Loucy (cell line): ENCODE results near the gene ACACB.

Source experiments
- H2AFZ ChIP-seq: fragments of 200-600 bp; sonication (generic); 2 replicates; pipeline ENCODE4 v1.6.0; 2016; ENCODE audit warnings: antibody characterized with exemption, mild to moderate bottlenecking, low read length, moderate library complexity
- H3F3A ChIP-seq: fragments of 200-600 bp; 2 replicates; pipeline ENCODE4 v1.6.0; 2016; ENCODE audit warnings: antibody characterized with exemption, low read depth, mild to moderate bottlenecking
- H3K27me3 ChIP-seq: fragments of 200-600 bp; sonication (generic); 2 replicates; pipeline ENCODE4 v1.6.1; 2014; ENCODE audit warnings: low read length, mild to moderate bottlenecking; ENCODE audit not compliant: insufficient read depth, poor library complexity, severe bottlenecking
- H3K36me3 ChIP-seq: fragments of 200-600 bp; sonication (generic); 2 replicates; pipeline ENCODE4 v1.6.1; 2016; ENCODE audit warnings: low read length; ENCODE audit not compliant: insufficient read depth
- H3K4me1 ChIP-seq: fragments of 200-600 bp; sonication (generic); 2 replicates; pipeline ENCODE4 v1.5.1; 2014; ENCODE audit warnings: low read length, mild to moderate bottlenecking; ENCODE audit not compliant: insufficient read depth, poor library complexity, severe bottlenecking
- H3K4me2 ChIP-seq: fragments of 200-600 bp; sonication (generic); 2 replicates; pipeline ENCODE4 v1.6.0; 2014; ENCODE audit warnings: antibody characterized with exemption, low read length, low read depth, mild to moderate bottlenecking; ENCODE audit not compliant: poor library complexity, severe bottlenecking
- H3K4me3 ChIP-seq: fragments of 200-600 bp; sonication (generic); 2 replicates; pipeline ENCODE4 v1.5.1; 2014; ENCODE audit warnings: low read length, mild to moderate bottlenecking, mixed read lengths; ENCODE audit not compliant: poor library complexity, severe bottlenecking
- H3K79me2 ChIP-seq: fragments of 200-600 bp; sonication (generic); 2 replicates; pipeline ENCODE4 v1.6.1; 2014; ENCODE audit warnings: low read length; ENCODE audit not compliant: insufficient read depth
- H3K9ac ChIP-seq: fragments of 200-600 bp; sonication (generic); 2 replicates; pipeline ENCODE4 v1.6.0; 2014; ENCODE audit warnings: mild to moderate bottlenecking, low read depth, low read length, moderate library complexity; ENCODE audit not compliant: poor library complexity, severe bottlenecking
- H3K9me2 ChIP-seq: fragments of 200-600 bp; sonication (generic); replicated peaks from 2 replicates; pipeline ENCODE4 v1.6.1; 2016; ENCODE audit warnings: low read depth, low read length, mixed read lengths
- H3K9me3 ChIP-seq: fragments of 200-600 bp; sonication (generic); 2 replicates; pipeline ENCODE4 v1.6.1; 2014; ENCODE audit warnings: mild to moderate bottlenecking, antibody characterized with exemption, low read length, low read depth; ENCODE audit not compliant: insufficient read depth
- H4K20me1 ChIP-seq: fragments of 200-600 bp; sonication (generic); 2 replicates; pipeline ENCODE4 v1.6.0; 2014; ENCODE audit warnings: antibody characterized with exemption, low read length, mild to moderate bottlenecking; ENCODE audit not compliant: insufficient read depth, poor library complexity, severe bottlenecking
- EZH2phosphoT487 ChIP-seq: fragments of 200-600 bp; IDR thresholded peaks from 2 replicates; pipeline ENCODE4 v1.6.1; 2018; ENCODE audit warnings: antibody characterized with exemption, mild to moderate bottlenecking, moderate library complexity, borderline replicate concordance
- TF ChIP-seq, protein P1 (sequence below): fragments of 200-600 bp; sonication (generic); conservative IDR thresholded peaks from 2 replicates; pipeline ENCODE4 v1.5.1; 2014; ENCODE audit warnings: mild to moderate bottlenecking, antibody characterized with exemption, low read length

The ACACB gene

GRCh38 chr12:109115404-109115757 is 1.0 kb upstream of the ACACB start:
- H2AFZ ChIP-seq: peak overlapping the region; percentile 50; the same call in 1 of the 2 replicates
- no peaks in the 10 kb centered on the region for H3K9me3 ChIP-seq
- H3K79me2 ChIP-seq: no peaks in the 10 kb centered on the region
- no peaks in the 10 kb centered on the region for H3K27me3 ChIP-seq
- H3K9me2 ChIP-seq: no peaks in the 10 kb centered on the region
- no peak overlapping the region for H3K4me3 ChIP-seq
- peaks cover 15% of the 10 kb centered on the region for H3K4me1 ChIP-seq
- H4K20me1 ChIP-seq: no peaks in the 10 kb centered on the region
- H3K9ac ChIP-seq: no peak overlapping the region
- H3K4me2 ChIP-seq: peak overlapping the region; percentile 12
- no peaks in the 10 kb centered on the region for H3F3A ChIP-seq
- TF ChIP-seq, protein P1, sequence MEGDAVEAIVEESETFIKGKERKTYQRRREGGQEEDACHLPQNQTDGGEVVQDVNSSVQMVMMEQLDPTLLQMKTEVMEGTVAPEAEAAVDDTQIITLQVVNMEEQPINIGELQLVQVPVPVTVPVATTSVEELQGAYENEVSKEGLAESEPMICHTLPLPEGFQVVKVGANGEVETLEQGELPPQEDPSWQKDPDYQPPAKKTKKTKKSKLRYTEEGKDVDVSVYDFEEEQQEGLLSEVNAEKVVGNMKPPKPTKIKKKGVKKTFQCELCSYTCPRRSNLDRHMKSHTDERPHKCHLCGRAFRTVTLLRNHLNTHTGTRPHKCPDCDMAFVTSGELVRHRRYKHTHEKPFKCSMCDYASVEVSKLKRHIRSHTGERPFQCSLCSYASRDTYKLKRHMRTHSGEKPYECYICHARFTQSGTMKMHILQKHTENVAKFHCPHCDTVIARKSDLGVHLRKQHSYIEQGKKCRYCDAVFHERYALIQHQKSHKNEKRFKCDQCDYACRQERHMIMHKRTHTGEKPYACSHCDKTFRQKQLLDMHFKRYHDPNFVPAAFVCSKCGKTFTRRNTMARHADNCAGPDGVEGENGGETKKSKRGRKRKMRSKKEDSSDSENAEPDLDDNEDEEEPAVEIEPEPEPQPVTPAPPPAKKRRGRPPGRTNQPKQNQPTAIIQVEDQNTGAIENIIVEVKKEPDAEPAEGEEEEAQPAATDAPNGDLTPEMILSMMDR: no peak
- TF ChIP-seq EZH2phosphoT487: no peak
- H3K36me3 ChIP-seq: peaks cover 1% of the 10 kb centered on the region; the same call in 1 of the 2 replicates

DNA sequence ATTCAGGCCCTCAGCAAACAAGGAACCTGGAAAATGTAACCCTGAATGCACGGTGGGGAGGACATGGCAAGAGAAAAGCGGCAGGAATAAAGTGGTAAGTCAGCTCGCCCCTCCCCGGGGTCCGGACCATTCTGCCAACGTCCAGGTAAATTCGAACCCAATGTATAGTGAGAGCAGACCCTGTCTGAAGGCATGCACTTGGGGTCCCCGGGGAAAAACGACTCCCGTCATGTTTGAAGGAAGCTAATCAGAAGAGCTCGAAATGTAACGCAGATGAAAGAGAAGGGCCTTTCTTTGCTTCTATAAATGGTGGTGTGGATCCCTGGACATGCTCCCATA is 193 bp downstream of the ACACB start:
- no peak overlapping the region for H3K9ac ChIP-seq
- H3K36me3 ChIP-seq: no peaks in the 10 kb centered on the region
- TF ChIP-seq, protein P1: no peak
- no peak for TF ChIP-seq EZH2phosphoT487
- 0 out of 2 replicates have a peak overlapping the region, but pooled peaks have one; percentile 39 for H2AFZ ChIP-seq
- H3K9me3 ChIP-seq: no peaks in the 10 kb centered on the region
- no peaks in the 10 kb centered on the region for H3K27me3 ChIP-seq
- no peaks in the 10 kb centered on the region for H4K20me1 ChIP-seq
- no peaks in the 10 kb centered on the region for H3K9me2 ChIP-seq
- no peak overlapping the region for H3K4me3 ChIP-seq
- peak overlapping the region; percentile 12 for H3K4me2 ChIP-seq
- no peaks in the 10 kb centered on the region for H3F3A ChIP-seq
- no peaks in the 10 kb centered on the region for H3K79me2 ChIP-seq
- peaks cover 15% of the 10 kb centered on the region for H3K4me1 ChIP-seq

- H4K20me1 ChIP-seq: no peaks in the 10 kb centered on the region
Observed at GRCh38 chr12:109120095-109120494, 3.7 kb downstream of the ACACB start.

More at GRCh38 chr12:109120095-109120494, 3.7 kb downstream of the ACACB start:
- no peaks in the 10 kb centered on the region for H3K36me3 ChIP-seq
- no peak overlapping the region for H2AFZ ChIP-seq
- no peak overlapping the region for H3K9ac ChIP-seq
- H3K9me3 ChIP-seq: no peaks in the 10 kb centered on the region
- H3K4me2 ChIP-seq: no peak overlapping the region
- H3K27me3 ChIP-seq: no peaks in the 10 kb centered on the region
- H3F3A ChIP-seq: no peaks in the 10 kb centered on the region
- H3K79me2 ChIP-seq: no peaks in the 10 kb centered on the region
- peaks cover 15% of the 10 kb centered on the region for H3K4me1 ChIP-seq
- H3K4me3 ChIP-seq: no peak overlapping the region
- TF ChIP-seq, protein P1: no peak
- TF ChIP-seq EZH2phosphoT487: no peak
- H3K9me2 ChIP-seq: no peaks in the 10 kb centered on the region
